ENCODE results near the gene COX6A1.

COX6A1 gene

DNA sequence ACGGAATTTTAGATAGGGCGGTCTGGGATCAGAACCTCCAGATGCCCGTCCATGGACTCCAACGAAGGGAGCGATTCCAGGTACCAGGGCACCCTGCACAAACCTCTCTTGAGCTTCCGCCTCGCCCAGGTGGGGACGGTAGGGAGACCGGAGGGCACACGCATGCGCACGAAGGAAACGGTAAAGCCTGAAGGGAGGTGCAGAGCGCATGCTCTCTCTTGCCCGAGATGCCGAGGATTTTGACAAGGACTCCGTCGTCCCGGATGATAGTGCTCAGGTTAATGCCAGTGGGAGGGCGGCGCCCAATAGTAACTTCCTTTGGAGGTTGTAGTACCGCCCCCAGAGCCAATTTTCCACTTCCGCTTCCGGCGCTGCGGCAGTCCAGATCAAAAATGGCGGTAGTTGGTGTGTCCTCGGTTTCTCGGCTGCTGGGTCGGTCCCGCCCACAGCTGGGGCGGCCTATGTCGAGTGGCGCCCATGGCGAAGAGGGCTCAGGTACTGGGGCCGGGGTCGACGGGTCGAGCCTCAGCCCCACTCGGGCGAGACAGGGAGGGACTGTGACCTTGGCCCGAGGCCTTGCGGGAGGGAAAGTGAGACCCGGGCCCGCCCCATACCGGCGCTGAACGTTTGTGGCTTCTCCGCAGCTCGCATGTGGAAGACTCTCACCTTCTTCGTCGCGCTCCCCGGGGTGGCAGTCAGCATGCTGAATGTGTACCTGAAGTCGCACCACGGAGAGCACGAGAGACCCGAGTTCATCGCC lies at the start of gene COX6A1:
TSS of gene COX6A1 (plus strand) at position 379 of the 760 bp plus-strand sequence. CDS start at position 393, 14 bp downstream.
- intact Hi-C loops (cut with DNase I) = loop anchor here (10.0 kb wide), 1 partner anchor 113 kb away; the partner anchor contains the start of gene PLA2G1B
- DNase-seq = peak; percentile 87 to 99 (median 95)

DNA sequence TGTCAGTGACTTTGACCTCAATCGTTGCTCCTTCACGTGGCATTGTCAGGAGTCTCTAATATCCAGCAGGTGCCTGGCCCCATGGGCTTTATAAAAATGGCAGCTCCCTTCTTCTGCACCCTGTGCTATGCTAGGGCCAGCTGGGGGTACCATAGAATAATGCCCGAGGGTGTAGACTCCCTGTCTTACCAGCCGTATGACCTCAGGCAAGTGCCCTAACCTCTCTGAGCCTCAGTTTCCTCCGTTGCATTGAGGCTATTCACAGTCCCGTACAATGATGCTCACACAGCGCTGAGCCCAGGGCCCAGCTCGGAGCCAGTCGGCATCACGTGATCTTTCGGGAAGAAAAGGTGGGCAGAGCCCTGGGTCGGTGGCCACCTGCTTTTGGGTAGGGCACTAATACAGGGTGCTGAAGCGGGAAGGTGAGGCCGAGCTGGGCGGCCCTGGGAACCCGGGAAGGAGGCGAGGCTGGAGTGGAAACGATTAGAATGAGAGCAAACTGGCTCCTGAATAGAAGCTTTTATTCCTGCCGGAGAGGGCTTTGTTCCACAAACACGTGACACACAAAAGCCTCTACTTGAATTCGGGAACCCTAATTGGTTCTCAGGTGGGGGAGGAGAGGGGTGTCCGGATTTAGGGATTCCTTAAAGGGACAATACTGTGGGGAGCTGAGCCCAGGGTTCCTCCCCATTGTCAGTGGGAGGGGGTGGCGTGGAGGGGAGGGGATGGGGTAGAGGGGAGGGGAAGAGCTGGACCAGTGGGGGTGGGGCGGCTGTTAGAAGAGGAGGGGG lies 49.0 kb upstream of the COX6A1 start:
- intact Hi-C loops (cut with DNase I) = no loop called here
- DNase-seq = peak in 3 of 10 donors; percentile 26 to 87 (median 29)

- DNase-seq = peak in 1 of 10 donors; percentile 26
- intact Hi-C loops (cut with DNase I) = no loop called here
Observed at GRCh38 chr12:120390540-120391120, 47.3 kb upstream of the COX6A1 start.

GRCh38 chr12:120394483-120395367 lies 43.2 kb upstream of the COX6A1 start:
- intact Hi-C loops (cut with DNase I) = no loop called here
- DNase-seq = peak in 1 of 10 donors; percentile 66

GRCh38 chr12:120397824-120398540 lies 39.9 kb upstream of the COX6A1 start:
- peak in 9 of 10 donors; percentile 13 to 89 (median 45) for DNase-seq
- intact Hi-C loops (cut with DNase I) = no loop called here

- peak in 1 of 10 donors; percentile 3 for DNase-seq
- intact Hi-C loops (cut with DNase I) = no loop called here
Observed at GRCh38 chr12:120399531-120399930, 38.4 kb upstream of the COX6A1 start.

GRCh38 chr12:120402217-120402616 lies 35.7 kb upstream of the COX6A1 start:
- DNase-seq = peak in 2 of 10 donors; percentile 11 to 80
- intact Hi-C loops (cut with DNase I) = no loop called here

DNA sequence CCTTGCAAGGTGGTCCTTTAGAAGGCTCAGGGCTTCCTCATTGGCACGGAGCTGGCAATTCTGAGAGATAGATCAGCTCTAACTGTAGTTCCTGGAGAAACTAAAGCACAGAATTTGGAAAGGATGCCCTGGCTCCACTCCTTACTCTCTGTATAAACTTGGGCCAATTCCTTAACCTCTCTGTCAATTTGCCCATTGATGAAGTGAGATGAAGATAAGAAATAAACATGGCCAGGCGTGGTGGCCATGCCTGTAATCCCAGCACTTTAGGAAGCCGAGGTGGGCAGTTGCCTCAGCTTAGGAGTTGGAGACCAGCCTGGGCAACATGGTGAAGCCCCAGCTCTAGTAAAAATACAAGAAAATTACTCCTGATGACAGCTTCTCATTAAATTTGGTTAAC lies 34.0 kb upstream of the COX6A1 start:
- intact Hi-C loops (cut with DNase I) = no loop called here

GRCh38 chr12:120404271-120404670 lies 33.6 kb upstream of the COX6A1 start:
- peak in 1 of 10 donors; percentile 31 for DNase-seq
- intact Hi-C loops (cut with DNase I) = no loop called here

More for the DNA sequence above, 34.0 kb upstream of the COX6A1 start:
- no peak for DNase-seq

DNA sequence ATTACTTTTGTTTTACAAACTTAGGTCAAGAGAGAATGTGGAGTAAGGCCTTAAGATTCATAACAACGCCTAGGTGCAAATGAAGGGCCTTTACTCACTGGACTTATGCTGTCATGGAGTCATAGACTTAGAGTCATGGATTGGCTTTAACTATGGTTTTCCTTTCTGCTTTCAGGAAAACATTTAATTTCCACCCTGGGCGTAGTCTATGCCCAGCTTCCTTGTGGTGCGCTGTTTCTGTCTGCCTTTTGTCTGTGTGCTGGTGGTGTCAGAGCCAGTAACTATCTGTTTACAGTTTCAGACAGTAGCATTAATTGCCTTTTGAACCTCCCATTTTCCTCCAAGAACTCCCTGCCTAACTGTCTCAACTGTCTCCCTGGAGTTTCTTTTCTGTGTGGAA lies 31.8 kb upstream of the COX6A1 start:
- intact Hi-C loops (cut with DNase I) = no loop called here
- DNase-seq = peak in 1 of 10 donors; percentile 4

DNA sequence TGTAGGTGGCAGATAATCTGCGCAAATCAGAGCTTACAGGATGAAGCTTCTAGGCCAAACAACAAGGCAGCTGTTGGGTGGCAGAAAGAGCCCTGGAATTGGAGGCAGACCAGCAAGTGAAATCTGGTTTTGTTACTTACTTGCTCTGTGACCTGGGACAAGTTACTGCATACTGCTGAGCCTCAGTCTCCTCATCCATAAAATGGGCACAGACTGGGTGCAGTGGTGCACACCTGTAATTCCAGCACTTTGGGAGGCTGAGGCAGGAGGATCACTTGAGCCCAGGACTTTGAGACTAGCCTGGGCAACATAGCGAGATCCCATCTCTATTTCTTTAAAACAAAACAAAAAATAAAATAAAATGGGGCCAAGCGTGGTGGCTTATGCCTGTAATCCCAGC lies 31.4 kb upstream of the COX6A1 start:
- peak in 1 of 10 donors; percentile 3 for DNase-seq
- intact Hi-C loops (cut with DNase I) = no loop called here

- peak in 1 of 10 donors; percentile 62 for DNase-seq
- intact Hi-C loops (cut with DNase I) = no loop called here
Observed at GRCh38 chr12:120408771-120409170, 29.1 kb upstream of the COX6A1 start.

GRCh38 chr12:120412421-120412820 lies 25.5 kb upstream of the COX6A1 start:
- intact Hi-C loops (cut with DNase I) = no loop called here

GRCh38 chr12:120413901-120414695 lies 23.8 kb upstream of the COX6A1 start:
- intact Hi-C loops (cut with DNase I) = no loop called here
- peak in 7 of 10 donors; percentile 11 to 82 (median 36) for DNase-seq

More at GRCh38 chr12:120412421-120412820, 25.5 kb upstream of the COX6A1 start:
- no peak for DNase-seq

- intact Hi-C loops (cut with DNase I) = no loop called here
Observed at GRCh38 chr12:120416490-120417216, 21.3 kb upstream of the COX6A1 start.

DNA sequence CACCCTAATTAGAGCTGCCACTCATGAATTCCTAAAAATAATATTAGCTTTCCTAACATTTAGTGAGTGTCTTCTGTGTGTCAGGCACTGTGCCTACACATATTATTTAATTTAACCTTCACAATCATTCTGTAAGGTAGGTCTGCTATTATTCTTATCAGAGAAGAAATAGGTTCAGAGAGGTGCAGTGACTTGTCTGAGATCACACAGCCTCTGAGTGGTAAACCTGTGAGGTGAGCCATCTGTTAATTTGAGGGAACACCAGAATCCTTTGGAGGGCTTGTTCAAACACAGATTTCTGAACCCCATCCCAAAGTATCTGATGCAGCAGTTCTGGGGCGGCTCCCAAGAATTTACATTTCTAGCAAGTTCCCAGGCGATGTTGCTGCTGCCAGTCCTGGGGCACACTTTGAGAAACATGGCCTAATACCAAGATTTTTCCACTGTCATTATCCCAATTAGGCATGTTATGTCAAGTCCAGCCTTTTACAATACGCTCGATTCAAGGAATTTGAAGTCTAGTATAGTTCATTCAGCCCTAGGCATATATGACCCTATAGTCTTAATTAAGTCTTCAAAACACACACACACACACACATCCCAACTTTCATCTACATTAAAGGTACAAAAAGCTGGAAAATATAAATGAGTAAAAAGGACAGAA lies 19.9 kb upstream of the COX6A1 start:
- intact Hi-C loops (cut with DNase I) = no loop called here
- DNase-seq = no peak

More at GRCh38 chr12:120416490-120417216, 21.3 kb upstream of the COX6A1 start:
- DNase-seq = peak in 1 of 10 donors; percentile 15

- intact Hi-C loops (cut with DNase I) = no loop called here
- DNase-seq = peak in 1 of 10 donors; percentile 9
Observed at GRCh38 chr12:120421701-120422100, 16.2 kb upstream of the COX6A1 start.

Data from posterior cingulate gyrus (tissue), 11 donors.